ENCODE results near the gene ALDH18A1.

ALDH18A1 gene

DNA sequence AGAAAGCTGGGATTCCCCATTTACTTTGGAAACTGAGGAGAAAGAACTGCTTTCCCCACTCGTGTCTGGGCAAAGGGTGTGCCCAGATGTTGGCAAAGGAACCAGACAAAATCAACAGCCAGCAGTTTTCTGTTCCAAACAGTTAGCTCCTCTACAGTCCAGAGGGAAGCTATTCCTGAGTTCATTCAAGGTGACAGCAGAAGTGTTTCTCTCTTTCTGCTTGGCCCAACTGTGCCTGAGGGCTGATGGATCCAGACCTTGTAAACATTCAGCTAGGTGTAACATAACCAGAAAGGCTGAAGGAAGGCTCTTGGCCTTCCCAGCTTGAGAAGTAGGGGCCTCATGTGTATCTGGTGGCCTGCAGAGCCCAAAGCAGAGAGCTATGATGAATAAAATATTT, 7.0 kb upstream of the ALDH18A1 start:
- H3K27me3 ChIP-seq (ENCODE audit: insufficient read depth, low read depth), result no peaks in the 10 kb centered on the region
- no peak overlapping the region for H3K27ac ChIP-seq
- H3K4me3 ChIP-seq (IDR thresholded peaks at IDR 0.05; ENCODE audit: insufficient read depth, low read depth, low read length), result no peak overlapping the region
- no peak overlapping the region for H3K4me2 ChIP-seq
- H4K20me1 ChIP-seq (ENCODE audit: insufficient read depth), result no peaks in the 10 kb centered on the region
- no peak overlapping the region for H2AFZ ChIP-seq (ENCODE audit: low read depth)
- H3K79me2 ChIP-seq (ENCODE audit: insufficient read depth, low read depth), result no peaks in the 10 kb centered on the region
- no peak overlapping the region for H3K9ac ChIP-seq
- H3K4me1 ChIP-seq (ENCODE audit: low read depth, poor library complexity, severe bottlenecking), result no peaks in the 10 kb centered on the region
- H3K36me3 ChIP-seq (ENCODE audit: insufficient read depth), result no peaks in the 10 kb centered on the region
- TF ChIP-seq, protein P1, sequence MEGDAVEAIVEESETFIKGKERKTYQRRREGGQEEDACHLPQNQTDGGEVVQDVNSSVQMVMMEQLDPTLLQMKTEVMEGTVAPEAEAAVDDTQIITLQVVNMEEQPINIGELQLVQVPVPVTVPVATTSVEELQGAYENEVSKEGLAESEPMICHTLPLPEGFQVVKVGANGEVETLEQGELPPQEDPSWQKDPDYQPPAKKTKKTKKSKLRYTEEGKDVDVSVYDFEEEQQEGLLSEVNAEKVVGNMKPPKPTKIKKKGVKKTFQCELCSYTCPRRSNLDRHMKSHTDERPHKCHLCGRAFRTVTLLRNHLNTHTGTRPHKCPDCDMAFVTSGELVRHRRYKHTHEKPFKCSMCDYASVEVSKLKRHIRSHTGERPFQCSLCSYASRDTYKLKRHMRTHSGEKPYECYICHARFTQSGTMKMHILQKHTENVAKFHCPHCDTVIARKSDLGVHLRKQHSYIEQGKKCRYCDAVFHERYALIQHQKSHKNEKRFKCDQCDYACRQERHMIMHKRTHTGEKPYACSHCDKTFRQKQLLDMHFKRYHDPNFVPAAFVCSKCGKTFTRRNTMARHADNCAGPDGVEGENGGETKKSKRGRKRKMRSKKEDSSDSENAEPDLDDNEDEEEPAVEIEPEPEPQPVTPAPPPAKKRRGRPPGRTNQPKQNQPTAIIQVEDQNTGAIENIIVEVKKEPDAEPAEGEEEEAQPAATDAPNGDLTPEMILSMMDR (conservative IDR thresholded peaks at IDR 0.05; ENCODE audit: low read depth, low read length), result no peak

DNA sequence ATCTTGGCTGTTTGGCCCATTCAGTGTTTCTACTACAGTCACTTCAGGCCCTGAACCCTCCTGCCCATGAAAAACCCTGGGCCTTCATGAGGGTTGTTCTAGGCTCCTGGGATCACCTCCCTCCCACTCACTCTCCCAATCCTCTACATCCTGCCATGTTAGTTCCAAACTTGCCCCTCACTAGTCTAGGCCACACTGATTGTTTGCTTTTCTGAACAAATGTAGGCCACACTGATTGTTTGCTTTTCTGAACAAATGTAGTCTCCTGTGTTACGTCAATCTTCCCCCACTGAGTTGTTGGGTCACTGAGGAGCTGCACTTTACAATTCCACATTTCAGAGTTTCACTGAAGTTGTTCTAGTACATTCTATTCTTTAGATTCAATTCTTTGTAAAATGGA, 5.3 kb upstream of the ALDH18A1 start:
- Histone ChIP-seq H3K4me3 (IDR thresholded peaks at IDR 0.05; ENCODE audit: insufficient read depth, low read depth, low read length) (no peak overlapping the region), H2AFZ (ENCODE audit: low read depth) (no peak overlapping the region), H3K4me1 (ENCODE audit: low read depth, poor library complexity, severe bottlenecking) (peaks cover 5% of the 10 kb centered on the region), H3K4me2 (no peak overlapping the region), H3K79me2 (ENCODE audit: insufficient read depth, low read depth) (no peaks in the 10 kb centered on the region), H3K36me3 (ENCODE audit: insufficient read depth) (no peaks in the 10 kb centered on the region), H4K20me1 (ENCODE audit: insufficient read depth) (no peaks in the 10 kb centered on the region), H3K27ac (no peak overlapping the region), H3K27me3 (ENCODE audit: insufficient read depth, low read depth) (no peaks in the 10 kb centered on the region), H3K9ac (no peak overlapping the region)
- TF ChIP-seq, protein P1 (conservative IDR thresholded peaks at IDR 0.05; ENCODE audit: low read depth, low read length), result no peak

- H3K4me1 ChIP-seq (ENCODE audit: low read depth, poor library complexity, severe bottlenecking), result peaks cover 7% of the 10 kb centered on the region
- no peak overlapping the region for H3K4me2 ChIP-seq
- H3K36me3 ChIP-seq (ENCODE audit: insufficient read depth), result no peaks in the 10 kb centered on the region
- H3K9ac ChIP-seq, result no peak overlapping the region
- no peaks in the 10 kb centered on the region for H4K20me1 ChIP-seq (ENCODE audit: insufficient read depth)
- H3K79me2 ChIP-seq (ENCODE audit: insufficient read depth, low read depth), result peaks cover 8% of the 10 kb centered on the region
- H3K27me3 ChIP-seq (ENCODE audit: insufficient read depth, low read depth), result no peaks in the 10 kb centered on the region
- no peak overlapping the region for H2AFZ ChIP-seq (ENCODE audit: low read depth)
- H3K27ac ChIP-seq, result no peak overlapping the region
- TF ChIP-seq, protein P1 (conservative IDR thresholded peaks at IDR 0.05; ENCODE audit: low read depth, low read length), result no peak
- H3K4me3 ChIP-seq (IDR thresholded peaks at IDR 0.05; ENCODE audit: insufficient read depth, low read depth, low read length), result no peak overlapping the region
Measured at GRCh38 chr10:95660283-95660682, 3.8 kb upstream of the ALDH18A1 start.

DNA sequence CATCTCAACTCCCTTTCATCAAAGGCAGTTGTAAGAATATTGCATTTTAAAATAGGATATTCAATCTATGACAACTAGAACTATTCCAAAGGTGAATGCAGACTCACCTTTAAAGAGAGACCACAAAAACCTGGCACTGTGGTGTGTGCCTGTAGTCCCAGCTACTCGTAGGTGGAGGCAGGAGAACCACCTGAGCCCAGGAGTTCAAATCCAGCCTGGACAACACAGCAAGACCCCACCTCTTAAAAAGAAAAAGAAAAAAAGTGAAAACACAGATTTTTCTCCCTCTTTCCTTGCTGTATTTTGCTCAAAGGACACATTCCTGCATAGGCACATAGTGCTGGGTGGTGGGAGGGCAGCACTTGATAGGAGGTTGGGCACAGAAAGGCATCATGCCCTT, 739 bp upstream of the ALDH18A1 start:
- no peaks in the 10 kb centered on the region for H4K20me1 ChIP-seq (ENCODE audit: insufficient read depth)
- H2AFZ ChIP-seq (ENCODE audit: low read depth), result peak overlapping the region; percentile 84
- H3K4me2 ChIP-seq, result peak overlapping the region; percentile 93
- TF ChIP-seq, protein P1 (conservative IDR thresholded peaks at IDR 0.05; ENCODE audit: low read depth, low read length), result no peak
- H3K4me1 ChIP-seq (ENCODE audit: low read depth, poor library complexity, severe bottlenecking), result peaks cover 10% of the 10 kb centered on the region
- no peaks in the 10 kb centered on the region for H3K36me3 ChIP-seq (ENCODE audit: insufficient read depth)
- no peak overlapping the region for H3K4me3 ChIP-seq (IDR thresholded peaks at IDR 0.05; ENCODE audit: insufficient read depth, low read depth, low read length)
- no peak overlapping the region for H3K27ac ChIP-seq
- peaks cover 20% of the 10 kb centered on the region for H3K79me2 ChIP-seq (ENCODE audit: insufficient read depth, low read depth)
- 0 out of 2 replicates have a peak overlapping the region, but pooled peaks have one; percentile 89 for H3K9ac ChIP-seq
- no peaks in the 10 kb centered on the region for H3K27me3 ChIP-seq (ENCODE audit: insufficient read depth, low read depth)
